Vagina (tissue), 2 donors: ENCODE data around the gene AMHR2. TPM values are rescaled to one million over a fixed set of nuclear protein-coding genes. Genes with fewer than 3 reads are reported as not detected.
A peak's percentile ranks its signal among the peaks of the same experiment; 100 is the strongest.
"Not testable (repeated sequence)": the region's sequence is repeated elsewhere in the genome, so short reads cannot be mapped to it uniquely, and the experiment has no call there.

Source experiments
- DNase-seq, 2 donors: peaks; one replicate each; pipeline ENCODE4 v3.0.0-alpha.2; 2017; ENCODE audit errors: extremely low spot score in 2 of 2
- H3K27ac ChIP-seq: fragments of 200-600 bp; sonication (generic); one replicate; pipeline ENCODE4 v1.5.1; 2019
- H3K27me3 ChIP-seq: fragments of 200-600 bp; sonication (generic); one replicate; pipeline ENCODE4 v1.5.1; 2019
- H3K36me3 ChIP-seq, 2 donors: fragments of 200-600 bp; sonication (generic); one replicate each; pipeline ENCODE4 v1.5.1; 2017 to 2019
- H3K4me1 ChIP-seq: fragments of 200-600 bp; sonication (generic); one replicate; pipeline ENCODE4 v1.5.1; 2019
- H3K4me3 ChIP-seq, 2 donors: fragments of 200-600 bp; sonication (generic); 1 replicate in 1 of 2; 2 replicates in 1 of 2; pipeline ENCODE4 v1.5.1; 2016 to 2019
- H3K9me3 ChIP-seq: fragments of 200-600 bp; sonication (generic); one replicate; pipeline ENCODE4 v1.5.1; 2019
- CTCF ChIP-seq, 3 experiments: fragments of 450-650 bp in 2 of 3; fragments of 200-600 bp in 1 of 3; sonication (generic) in 1 of 3; IDR thresholded peaks; one replicate each; pipeline ENCODE4 v1.5.1; 2017 to 2019; ENCODE audit warnings: antibody characterized with exemption in 3 of 3, mild to moderate bottlenecking in 2 of 3, moderate library complexity in 2 of 3
- POLR2A ChIP-seq, 2 donors: fragments of 450-650 bp; IDR thresholded peaks; one replicate each; pipeline ENCODE4 v1.6.1; 2017; ENCODE audit warnings: antibody characterized with exemption in 2 of 2, mild to moderate bottlenecking in 2 of 2, moderate library complexity in 2 of 2
- POLR2AphosphoS5 ChIP-seq, 2 donors: sonication (generic); formaldehyde crosslinking; IDR thresholded peaks; one replicate each; pipeline ENCODE4 v1.9.0; 2017; ENCODE audit warnings: antibody characterized with exemption in 2 of 2, mild to moderate bottlenecking in 2 of 2, low read depth in 1 of 2; ENCODE audit not compliant: insufficient read depth in 1 of 2
- intact Hi-C: fragments of 100-400 bp; cut with DNase I; formaldehyde crosslinking; loops from one replicate; pipeline ENCODE4 v1.15.1; 2023
- total RNA-seq: library from RNA; depleted of rRNA; stranded (reverse); fragments of >200 nt; gene quantifications from one replicate; pipeline ENCODE4 v1.2.3, GENCODE V29; 2016

The AMHR2 gene
- total RNA-seq, 1 donor from 2014 or later: 1.2 TPM

- intact Hi-C loops: no loop called here
- TF ChIP-seq CTCF (IDR thresholded peaks at IDR 0.05) (no peak), POLR2AphosphoS5 (IDR thresholded peaks at IDR 0.05; ENCODE audit: insufficient read depth in 1 of 2, low read depth in 1 of 2) (no peak), POLR2A (IDR thresholded peaks at IDR 0.05) (no peak)
- Histone ChIP-seq H3K27me3 (no peaks in the 10 kb centered on the region), H3K9me3 (no peaks in the 10 kb centered on the region), H3K27ac (no peak overlapping the region), H3K4me1 (peaks cover 17% of the 10 kb centered on the region), H3K36me3 (peaks cover 0 to 27% of the 10 kb centered on the region in 2 donors), H3K4me3 (no peak overlapping the region)
- no peak for DNase-seq
Measured at GRCh38 chr12:53402871-53403270, 20.8 kb upstream of the AMHR2 start.

- intact Hi-C loops: loop anchor here (10.0 kb wide), 1 partner anchor 196 kb away; no protein-coding TSS in a partner anchor
- no peak overlapping the region for H3K27ac ChIP-seq
- H3K36me3 ChIP-seq: peaks cover 0 to 68% of the 10 kb centered on the region in 2 donors
- no peaks in the 10 kb centered on the region for H3K27me3 ChIP-seq
- no peak for TF ChIP-seq CTCF (IDR thresholded peaks at IDR 0.05)
- peaks cover 16% of the 10 kb centered on the region for H3K4me1 ChIP-seq
- DNase-seq: no peak
- H3K9me3 ChIP-seq: no peaks in the 10 kb centered on the region
- H3K4me3 ChIP-seq: no peak overlapping the region
Measured at GRCh38 chr12:53410951-53411350, 12.7 kb upstream of the AMHR2 start.

- Histone ChIP-seq H3K4me3 (no peak overlapping the region), H3K4me1 (peaks cover 16% of the 10 kb centered on the region), H3K9me3 (no peaks in the 10 kb centered on the region), H3K27ac (no peak overlapping the region), H3K27me3 (no peaks in the 10 kb centered on the region), H3K36me3 (peaks cover 0 to 42% of the 10 kb centered on the region in 2 donors)
- TF ChIP-seq CTCF (IDR thresholded peaks at IDR 0.05): no peak
- TF ChIP-seq POLR2AphosphoS5 (IDR thresholded peaks at IDR 0.05; ENCODE audit: insufficient read depth in 1 of 2, low read depth in 1 of 2): no peak
- no peak for TF ChIP-seq POLR2A (IDR thresholded peaks at IDR 0.05)
- no peak for DNase-seq
- intact Hi-C loops: loop anchor here (10.0 kb wide), 1 partner anchor 199 kb away; no protein-coding TSS in a partner anchor
Measured at GRCh38 chr12:53413485-53414204, 10.0 kb upstream of the AMHR2 start.

- H3K27me3 ChIP-seq: no peaks in the 10 kb centered on the region
- peak overlapping the region; percentile 33 for H3K27ac ChIP-seq
- no peak overlapping the region for H3K4me3 ChIP-seq
- H3K4me1 ChIP-seq: peaks cover 16% of the 10 kb centered on the region
- H3K36me3 ChIP-seq: peaks cover 0 to 29% of the 10 kb centered on the region in 2 donors
- intact Hi-C loops: loop anchor here (10.0 kb wide), 1 partner anchor 200 kb away; no protein-coding TSS in a partner anchor
- no peaks in the 10 kb centered on the region for H3K9me3 ChIP-seq
- TF ChIP-seq POLR2AphosphoS5 (IDR thresholded peaks at IDR 0.05; ENCODE audit: insufficient read depth in 1 of 2, low read depth in 1 of 2): no peak
- no peak for TF ChIP-seq POLR2A (IDR thresholded peaks at IDR 0.05)
- TF ChIP-seq CTCF (IDR thresholded peaks at IDR 0.05): no peak
- DNase-seq: no peak
Measured at GRCh38 chr12:53414756-53415417, 8.8 kb upstream of the AMHR2 start.

- intact Hi-C loops: loop anchor here (10.0 kb wide), 1 partner anchor 201 kb away; no protein-coding TSS in a partner anchor
- H3K9me3 ChIP-seq, DNase-seq, H3K4me3 ChIP-seq, H3K27me3 ChIP-seq: not testable (repeated sequence)
- Histone ChIP-seq H3K27ac (peak overlapping the region; percentile 33), H3K36me3 (peaks cover 0 to 20% of the 10 kb centered on the region in 2 donors), H3K4me1 (peaks cover 17% of the 10 kb centered on the region)
Measured at GRCh38 chr12:53415752-53416389, 7.8 kb upstream of the AMHR2 start.

GRCh38 chr12:53417291-53417816, 6.3 kb upstream of the AMHR2 start:
- not testable (repeated sequence) for H3K27ac ChIP-seq

More at GRCh38 chr12:53417291-53417816, 6.3 kb upstream of the AMHR2 start:
- not testable (repeated sequence) for H3K27me3 ChIP-seq, DNase-seq, H3K4me3 ChIP-seq, H3K36me3 ChIP-seq, H3K9me3 ChIP-seq
- intact Hi-C loops: loop anchor here (10.0 kb wide), 1 partner anchor 203 kb away; no protein-coding TSS in a partner anchor
- H3K4me1 ChIP-seq: peaks cover 18% of the 10 kb centered on the region
